ENCODE data around the gene COIL. TPM values are rescaled to one million over a fixed set of nuclear protein-coding genes. Genes with fewer than 3 reads are reported as not detected.
A peak's percentile ranks its signal among the peaks of the same experiment; 100 is the strongest.

The COIL gene
- total RNA-seq, 1 donor from 2014 or later = 8.2 TPM

DNA sequence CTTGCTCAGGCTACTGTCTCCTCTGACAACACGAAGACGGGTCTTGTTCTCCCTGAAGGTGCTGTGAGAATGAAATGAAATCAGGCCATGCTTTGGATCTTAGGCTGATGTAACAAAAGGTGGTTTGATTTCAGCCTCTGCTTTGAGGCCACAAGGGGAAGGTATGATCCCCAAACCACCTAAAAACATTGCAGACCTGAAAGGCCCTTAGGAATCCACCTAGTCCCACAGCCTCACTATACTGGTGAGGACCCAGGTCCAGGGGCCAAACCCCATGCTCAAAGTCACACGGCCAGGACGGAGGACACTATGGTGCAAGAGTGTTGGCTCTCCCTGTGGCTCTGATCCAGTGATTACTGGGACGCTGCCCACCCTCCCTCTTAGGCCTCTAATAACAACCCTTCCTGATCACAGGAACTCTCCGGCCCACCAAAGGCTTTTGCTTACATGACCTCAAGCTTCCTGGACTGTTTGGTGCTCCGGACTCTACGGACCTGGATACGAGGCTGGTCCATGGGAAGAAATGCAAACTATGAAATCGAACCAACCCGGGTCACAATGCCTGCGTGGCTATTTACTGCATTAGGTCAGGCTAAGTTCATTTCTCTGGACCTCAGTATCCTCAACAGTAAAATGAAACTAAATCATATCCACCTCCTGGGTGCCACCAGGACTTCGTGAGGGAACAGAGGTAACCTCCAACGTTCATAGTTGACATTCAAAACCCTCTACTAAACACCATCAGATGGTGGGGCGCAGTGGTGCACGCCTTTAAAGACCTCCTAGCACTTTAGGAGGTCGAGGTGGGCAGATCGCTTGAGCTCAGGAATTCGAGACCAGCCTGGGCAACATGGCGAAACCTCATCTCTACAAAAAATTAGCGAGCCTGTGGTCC, 48.5 kb downstream of the COIL start:
- intact Hi-C loops (cut with micrococcal nuclease) = no loop called here
- Histone ChIP-seq H3K4me1 (peaks cover 82% of the 10 kb centered on the region), H3K9me3 (replicated peaks) (no peaks in the 10 kb centered on the region), H3K36me3 (peaks cover 16% of the 10 kb centered on the region), H3K27ac (replicated peaks) (peak overlapping the region; percentile 96), H3K4me3 (peak overlapping the region; percentile 95), H3K27me3 (ENCODE audit: low read depth) (no peaks in the 10 kb centered on the region)
- peak; percentile 37 for DNase-seq
- TF ChIP-seq, protein P1, sequence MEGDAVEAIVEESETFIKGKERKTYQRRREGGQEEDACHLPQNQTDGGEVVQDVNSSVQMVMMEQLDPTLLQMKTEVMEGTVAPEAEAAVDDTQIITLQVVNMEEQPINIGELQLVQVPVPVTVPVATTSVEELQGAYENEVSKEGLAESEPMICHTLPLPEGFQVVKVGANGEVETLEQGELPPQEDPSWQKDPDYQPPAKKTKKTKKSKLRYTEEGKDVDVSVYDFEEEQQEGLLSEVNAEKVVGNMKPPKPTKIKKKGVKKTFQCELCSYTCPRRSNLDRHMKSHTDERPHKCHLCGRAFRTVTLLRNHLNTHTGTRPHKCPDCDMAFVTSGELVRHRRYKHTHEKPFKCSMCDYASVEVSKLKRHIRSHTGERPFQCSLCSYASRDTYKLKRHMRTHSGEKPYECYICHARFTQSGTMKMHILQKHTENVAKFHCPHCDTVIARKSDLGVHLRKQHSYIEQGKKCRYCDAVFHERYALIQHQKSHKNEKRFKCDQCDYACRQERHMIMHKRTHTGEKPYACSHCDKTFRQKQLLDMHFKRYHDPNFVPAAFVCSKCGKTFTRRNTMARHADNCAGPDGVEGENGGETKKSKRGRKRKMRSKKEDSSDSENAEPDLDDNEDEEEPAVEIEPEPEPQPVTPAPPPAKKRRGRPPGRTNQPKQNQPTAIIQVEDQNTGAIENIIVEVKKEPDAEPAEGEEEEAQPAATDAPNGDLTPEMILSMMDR (IDR thresholded peaks at IDR 0.05; ENCODE audit: borderline replicate concordance) = no peak

DNA sequence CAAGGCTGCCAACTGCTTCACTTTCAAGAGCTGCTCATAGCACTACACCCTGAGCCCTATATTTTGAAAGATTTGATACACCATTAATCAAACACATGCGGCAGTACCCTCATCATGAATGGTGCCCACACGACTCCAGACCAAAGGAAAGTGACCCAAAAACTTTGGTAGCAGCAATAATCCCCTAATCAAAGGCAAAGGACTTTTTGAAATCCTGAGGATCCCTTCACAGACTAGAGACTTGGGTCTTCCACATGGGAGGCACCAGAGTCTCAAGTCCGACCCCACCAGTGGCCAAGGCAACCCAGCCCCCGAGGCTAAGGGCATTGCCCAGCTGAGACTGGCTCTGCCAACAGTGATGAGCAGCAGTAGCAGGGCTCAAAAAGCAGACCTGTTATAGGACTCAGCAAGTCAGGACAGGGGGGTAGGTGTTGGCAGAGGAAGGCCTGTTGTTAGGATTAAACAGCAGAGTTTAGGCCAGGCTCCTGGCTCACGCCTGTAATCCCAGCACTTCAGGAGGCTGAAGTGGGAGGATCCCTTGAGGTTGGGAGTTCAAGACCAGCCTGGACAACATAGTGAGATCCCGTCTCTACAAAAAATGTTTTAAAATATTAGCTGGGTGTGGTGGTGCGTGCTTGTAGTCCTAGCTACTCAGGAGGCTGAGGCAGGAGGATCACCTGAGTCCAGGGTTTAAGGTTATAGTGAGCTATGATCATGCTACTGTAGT, 50.2 kb downstream of the COIL start:
- DNase-seq = no peak
- Histone ChIP-seq H3K4me3 (peak overlapping the region; percentile 95), H3K27me3 (ENCODE audit: low read depth) (no peaks in the 10 kb centered on the region), H3K27ac (replicated peaks) (peak overlapping the region; percentile 96), H3K4me1 (peaks cover 76% of the 10 kb centered on the region), H3K9me3 (replicated peaks) (no peaks in the 10 kb centered on the region), H3K36me3 (peaks cover 33% of the 10 kb centered on the region)
- TF ChIP-seq, protein P1 (IDR thresholded peaks at IDR 0.05; ENCODE audit: borderline replicate concordance) = no peak
- intact Hi-C loops (cut with micrococcal nuclease) = no loop called here

DNA sequence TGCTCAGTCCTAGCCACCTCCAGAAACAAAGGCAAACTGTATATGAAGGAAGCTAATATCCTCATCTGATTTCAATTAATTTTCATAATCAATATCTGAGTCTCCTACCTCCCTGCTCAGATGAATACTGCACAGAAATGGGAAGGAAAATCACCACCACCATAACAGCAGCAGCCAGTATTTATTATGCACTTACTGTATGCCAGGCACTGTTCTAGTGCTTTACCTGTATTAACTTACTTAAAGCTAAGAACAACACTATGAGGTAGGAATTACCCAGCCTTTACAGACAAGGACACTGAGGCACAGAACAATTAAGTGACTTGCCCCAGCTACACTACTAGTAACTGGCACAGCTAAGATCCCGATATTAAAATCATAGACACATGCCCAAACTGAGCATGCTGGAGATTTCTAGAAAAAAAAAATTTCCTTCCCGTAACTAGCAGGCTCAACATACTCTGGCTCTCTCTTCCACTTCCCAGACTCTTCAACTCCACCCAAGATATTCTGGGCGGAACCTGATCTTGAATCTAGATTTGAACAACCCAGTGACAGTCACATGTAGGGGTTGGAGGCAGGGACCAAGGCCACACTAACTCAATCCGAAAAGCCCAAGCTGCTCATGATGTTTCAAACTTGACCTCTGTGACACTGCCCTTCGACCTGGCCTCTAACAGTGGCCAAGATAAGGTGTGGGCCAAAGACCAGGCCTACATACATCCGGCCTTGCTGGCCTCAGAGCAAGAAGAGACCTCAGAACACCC, 50.9 kb downstream of the COIL start:
- no peaks in the 10 kb centered on the region for H3K9me3 ChIP-seq (replicated peaks)
- no peak for DNase-seq
- H3K36me3 ChIP-seq = peaks cover 40% of the 10 kb centered on the region
- H3K27ac ChIP-seq (replicated peaks) = peak overlapping the region; percentile 96
- TF ChIP-seq, protein P1 (IDR thresholded peaks at IDR 0.05; ENCODE audit: borderline replicate concordance) = no peak
- peaks cover 68% of the 10 kb centered on the region for H3K4me1 ChIP-seq
- intact Hi-C loops (cut with micrococcal nuclease) = no loop called here
- H3K27me3 ChIP-seq (ENCODE audit: low read depth) = no peaks in the 10 kb centered on the region
- peak overlapping the region; percentile 95 for H3K4me3 ChIP-seq

DNA sequence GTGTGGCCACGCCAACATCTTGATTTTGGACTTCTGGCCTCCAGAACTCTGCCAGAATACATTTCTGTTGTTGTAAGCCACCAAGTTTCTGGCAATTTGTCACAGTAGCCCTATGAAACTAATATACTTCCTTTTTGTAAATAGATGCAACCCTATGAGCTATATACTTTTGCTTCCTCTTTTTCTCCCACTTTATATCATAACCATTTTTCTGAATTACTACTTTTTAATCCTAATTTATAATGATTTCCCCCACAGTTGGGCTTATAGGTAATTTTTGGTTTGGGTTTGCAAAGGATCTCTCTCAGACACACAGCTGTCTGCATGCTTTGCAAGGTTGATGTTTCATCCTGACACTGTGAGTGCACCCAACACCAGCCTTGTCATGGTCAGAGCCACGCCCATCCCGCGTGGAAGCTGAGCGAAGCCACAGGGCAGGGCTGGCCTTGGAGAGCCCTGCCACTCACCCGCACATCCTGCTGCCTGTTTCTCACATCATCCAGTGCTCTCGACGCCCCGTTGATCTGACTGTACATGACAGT, 52.8 kb downstream of the COIL start:
- intact Hi-C loops (cut with micrococcal nuclease) = no loop called here
- Histone ChIP-seq H3K9me3 (replicated peaks) (no peaks in the 10 kb centered on the region), H3K27me3 (ENCODE audit: low read depth) (no peaks in the 10 kb centered on the region), H3K4me1 (peaks cover 50% of the 10 kb centered on the region), H3K4me3 (no peak overlapping the region), H3K27ac (replicated peaks) (peak overlapping the region; percentile 96), H3K36me3 (peaks cover 59% of the 10 kb centered on the region)
- DNase-seq = peak; percentile 65
- TF ChIP-seq, protein P1 (IDR thresholded peaks at IDR 0.05; ENCODE audit: borderline replicate concordance) = no peak

DNA sequence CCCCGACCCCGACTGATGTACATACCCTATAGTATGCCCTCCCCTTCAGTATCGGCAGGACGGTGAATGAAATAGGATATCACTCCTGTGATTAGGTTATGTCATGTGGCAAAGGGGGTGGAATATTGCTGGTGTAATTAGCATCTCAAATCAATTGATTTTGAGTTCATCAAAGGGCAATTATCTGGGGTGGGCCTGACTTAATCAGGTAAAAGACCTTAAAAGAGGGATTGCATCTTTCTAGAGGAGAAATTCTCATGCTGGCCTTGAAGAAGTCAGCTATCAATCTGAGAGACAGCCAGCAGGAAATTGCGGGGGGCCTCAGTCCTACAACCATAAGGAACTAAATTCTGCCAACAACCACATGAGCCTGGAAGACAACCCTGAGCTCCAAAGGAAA, 57.3 kb downstream of the COIL start:
- H3K36me3 ChIP-seq = peaks cover 100% of the 10 kb centered on the region
- TF ChIP-seq, protein P1 (IDR thresholded peaks at IDR 0.05; ENCODE audit: borderline replicate concordance) = no peak
- H3K27ac ChIP-seq (replicated peaks) = no peak overlapping the region
- intact Hi-C loops (cut with micrococcal nuclease) = no loop called here
- no peaks in the 10 kb centered on the region for H3K9me3 ChIP-seq (replicated peaks)
- H3K4me3 ChIP-seq = no peak overlapping the region
- peaks cover 27% of the 10 kb centered on the region for H3K4me1 ChIP-seq
- no peak for DNase-seq
- no peaks in the 10 kb centered on the region for H3K27me3 ChIP-seq (ENCODE audit: low read depth)
